DND-41 (cell line): ENCODE results near the gene RAD23B.

Experiments
- EZH2 ChIP-seq: IDR thresholded peaks from 3 replicates; pipeline ENCODE4 v1.6.1; 2012; ENCODE audit warnings: borderline replicate concordance, low read depth, mild to moderate bottlenecking, moderate library complexity, low read length, inconsistent platforms; ENCODE audit not compliant: severe bottlenecking
- TF ChIP-seq, protein P1 (sequence below): IDR thresholded peaks from 2 replicates; pipeline ENCODE4 v1.5.1; 2012; ENCODE audit warnings: borderline replicate concordance, low read length, moderate library complexity, mild to moderate bottlenecking; ENCODE audit not compliant: poor library complexity, severe bottlenecking; ENCODE audit errors: extremely low read depth

DNA sequence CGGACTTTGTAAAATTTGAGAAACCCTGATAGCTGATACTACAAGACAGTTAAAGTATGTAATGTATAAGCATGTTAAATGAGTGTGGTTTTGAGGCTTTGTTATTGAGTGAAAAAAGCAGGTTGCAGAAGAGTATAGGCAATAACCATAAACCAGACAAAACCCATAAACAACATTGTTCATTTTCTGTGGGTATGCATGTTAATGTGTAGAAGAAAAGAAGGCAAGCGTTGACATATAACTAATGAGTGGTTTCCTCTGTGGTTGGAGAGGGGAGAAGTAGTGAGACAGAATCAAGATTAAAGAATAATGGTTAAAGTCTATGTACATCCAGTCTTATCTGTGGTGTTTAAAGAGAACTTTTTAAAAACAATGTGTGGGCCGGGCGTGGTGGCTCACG, 26.2 kb downstream of the RAD23B start:
- no peak for TF ChIP-seq EZH2
- TF ChIP-seq, protein P1, sequence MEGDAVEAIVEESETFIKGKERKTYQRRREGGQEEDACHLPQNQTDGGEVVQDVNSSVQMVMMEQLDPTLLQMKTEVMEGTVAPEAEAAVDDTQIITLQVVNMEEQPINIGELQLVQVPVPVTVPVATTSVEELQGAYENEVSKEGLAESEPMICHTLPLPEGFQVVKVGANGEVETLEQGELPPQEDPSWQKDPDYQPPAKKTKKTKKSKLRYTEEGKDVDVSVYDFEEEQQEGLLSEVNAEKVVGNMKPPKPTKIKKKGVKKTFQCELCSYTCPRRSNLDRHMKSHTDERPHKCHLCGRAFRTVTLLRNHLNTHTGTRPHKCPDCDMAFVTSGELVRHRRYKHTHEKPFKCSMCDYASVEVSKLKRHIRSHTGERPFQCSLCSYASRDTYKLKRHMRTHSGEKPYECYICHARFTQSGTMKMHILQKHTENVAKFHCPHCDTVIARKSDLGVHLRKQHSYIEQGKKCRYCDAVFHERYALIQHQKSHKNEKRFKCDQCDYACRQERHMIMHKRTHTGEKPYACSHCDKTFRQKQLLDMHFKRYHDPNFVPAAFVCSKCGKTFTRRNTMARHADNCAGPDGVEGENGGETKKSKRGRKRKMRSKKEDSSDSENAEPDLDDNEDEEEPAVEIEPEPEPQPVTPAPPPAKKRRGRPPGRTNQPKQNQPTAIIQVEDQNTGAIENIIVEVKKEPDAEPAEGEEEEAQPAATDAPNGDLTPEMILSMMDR = no peak
